DND-41 (cell line): ENCODE data around the gene IFT88.

Experiments used
- CTCF ChIP-seq: IDR thresholded peaks from 2 replicates; pipeline ENCODE4 v1.5.1; 2012; ENCODE audit warnings: borderline replicate concordance, low read length, moderate library complexity, mild to moderate bottlenecking; ENCODE audit not compliant: poor library complexity, severe bottlenecking; ENCODE audit errors: extremely low read depth
- EZH2 ChIP-seq: IDR thresholded peaks from 3 replicates; pipeline ENCODE4 v1.6.1; 2012; ENCODE audit warnings: borderline replicate concordance, low read depth, mild to moderate bottlenecking, moderate library complexity, low read length, inconsistent platforms; ENCODE audit not compliant: severe bottlenecking

GRCh38 chr13:20636079-20636478 is 69.1 kb downstream of the IFT88 start:
- TF ChIP-seq CTCF (no peak), EZH2 (no peak)
